ENCODE measurements around the gene TPP1.

Gene TPP1

GRCh38 chr11:6586434-6587359 is 32.5 kb downstream of the TPP1 start:
- no peak for FAIRE-seq

DNA sequence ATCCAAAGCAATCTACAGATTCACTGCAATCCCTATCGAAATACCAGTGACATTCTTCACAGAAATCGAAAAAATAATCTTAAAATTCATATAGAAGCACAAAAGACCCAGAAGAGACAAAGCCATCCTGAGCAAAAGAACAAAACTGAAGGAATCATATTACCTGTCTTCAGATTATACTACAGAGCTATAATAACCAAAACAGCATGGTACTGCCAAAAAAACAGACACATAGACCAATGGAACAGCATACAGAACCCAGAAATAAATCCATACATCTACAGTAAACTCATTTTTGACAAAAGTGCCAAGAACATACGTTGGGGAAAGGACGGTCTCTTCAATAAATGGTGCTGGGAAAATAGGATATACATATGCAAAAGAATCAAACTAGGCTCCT is 34.7 kb downstream of the TPP1 start:
- no peak for FAIRE-seq

DNA sequence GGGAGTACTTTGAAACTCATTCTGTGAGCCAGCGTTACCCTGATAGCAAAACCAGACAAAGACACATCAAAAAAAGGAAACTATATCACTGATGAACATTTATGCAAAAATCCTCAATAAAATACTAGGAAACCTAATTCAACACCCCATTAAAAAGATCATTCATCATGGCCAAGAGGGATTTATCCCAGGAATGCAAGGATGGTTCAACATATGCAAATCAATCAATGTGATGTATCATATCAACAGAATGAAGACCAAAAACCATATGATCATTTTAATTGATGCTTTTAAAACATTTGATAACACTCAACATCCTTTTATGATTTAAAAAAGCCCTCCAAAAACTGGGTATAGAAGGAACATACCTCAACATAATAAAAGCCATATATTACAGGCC is 35.6 kb downstream of the TPP1 start:
- FAIRE-seq: no peak

- FAIRE-seq: no peak
Observed at GRCh38 chr11:6579681-6580080, 39.5 kb downstream of the TPP1 start.

DNA sequence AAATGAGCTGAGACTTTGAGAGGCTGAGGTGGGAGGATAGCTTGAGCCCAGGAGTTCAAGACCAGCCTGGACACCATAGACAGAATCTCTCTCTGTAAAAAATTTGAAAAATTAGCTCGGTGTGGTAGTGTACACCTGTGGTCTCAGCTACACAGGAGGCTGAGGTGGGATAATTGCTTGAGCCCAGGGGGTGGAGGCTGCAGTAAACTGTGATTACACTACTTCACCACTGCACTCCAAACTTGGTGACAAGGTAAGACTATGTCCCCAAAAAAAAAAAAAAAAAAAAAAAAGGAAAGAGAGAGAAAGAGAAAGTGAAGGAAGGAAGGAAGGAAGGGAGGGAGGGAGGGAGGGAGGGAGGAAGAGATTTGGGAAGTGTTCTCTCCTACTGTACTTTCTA is 41.1 kb downstream of the TPP1 start:
- FAIRE-seq: no peak

DNA sequence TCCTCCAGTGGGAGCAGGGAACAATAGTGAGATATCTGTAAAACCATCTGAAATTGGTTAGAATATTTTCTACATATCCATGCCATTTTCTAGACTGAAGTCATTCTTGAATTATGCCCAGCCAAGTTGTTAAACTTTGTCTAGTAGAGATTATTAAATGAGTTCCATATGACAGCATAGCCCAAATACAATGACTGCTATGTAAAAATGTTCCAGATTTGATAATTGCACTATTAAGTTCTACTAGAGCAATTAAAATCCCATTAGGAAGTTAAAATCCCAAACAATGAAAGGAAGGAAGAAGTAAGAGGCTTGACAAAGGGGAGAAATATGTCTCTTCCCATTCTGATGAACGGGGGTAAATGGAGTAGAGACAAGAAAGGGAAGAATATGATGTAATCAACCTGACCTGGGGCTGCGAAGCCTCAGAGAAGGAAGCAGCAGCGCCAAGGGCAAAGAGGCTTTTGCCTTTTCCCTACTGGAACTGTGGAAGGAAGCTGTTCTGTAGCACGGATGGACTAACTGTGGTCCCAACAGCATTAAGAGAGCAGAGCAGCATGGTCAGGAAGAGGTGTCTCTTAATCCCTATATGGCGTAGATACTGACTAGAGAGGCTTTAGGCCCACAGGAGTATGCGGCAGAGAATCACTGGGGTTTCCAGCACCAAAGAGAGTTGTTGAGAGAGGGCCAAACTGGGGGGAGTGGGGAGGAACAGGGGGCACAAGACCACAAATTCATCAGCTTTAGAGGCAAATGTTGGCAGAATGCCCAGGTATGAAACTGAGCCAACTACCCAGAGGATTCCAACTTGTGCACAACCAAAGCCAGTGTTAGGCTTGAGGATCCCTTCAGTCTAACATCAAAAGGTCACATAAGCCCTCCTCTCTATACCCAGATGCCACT is 42.5 kb downstream of the TPP1 start:
- FAIRE-seq: no peak

- FAIRE-seq: no peak
Observed at GRCh38 chr11:6574816-6575715, 44.2 kb downstream of the TPP1 start.

GRCh38 chr11:6572215-6572614 is 47.0 kb downstream of the TPP1 start:
- FAIRE-seq: no peak

DNA sequence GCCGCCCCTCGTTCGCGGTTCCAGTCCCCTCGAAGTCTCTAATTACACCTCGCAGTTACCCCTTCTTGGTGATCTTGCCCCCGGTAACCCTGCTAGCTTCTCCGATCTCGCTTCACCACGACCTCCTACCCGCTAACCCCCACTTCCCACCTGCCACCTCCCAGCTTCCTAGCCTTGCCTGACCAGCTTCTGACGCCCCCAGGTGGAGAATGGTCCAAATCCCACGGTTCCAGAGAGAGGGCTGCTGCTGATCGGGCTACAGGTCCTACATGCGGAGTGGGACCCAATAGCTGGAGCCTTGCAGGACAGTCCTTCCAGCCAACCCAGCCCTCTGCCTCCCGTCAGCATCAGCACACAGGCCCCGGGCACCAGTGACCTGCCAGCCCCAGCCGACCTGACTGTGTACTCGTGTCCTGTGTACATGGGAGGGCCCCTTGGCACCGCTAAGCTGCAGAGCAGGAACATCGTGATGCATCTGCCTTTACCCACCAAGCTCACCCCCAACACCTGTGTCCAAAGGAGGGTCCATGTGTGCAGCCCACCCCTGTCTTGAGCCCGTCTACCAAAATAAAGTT is 47.7 kb downstream of the TPP1 start:
- no peak for FAIRE-seq

DNA sequence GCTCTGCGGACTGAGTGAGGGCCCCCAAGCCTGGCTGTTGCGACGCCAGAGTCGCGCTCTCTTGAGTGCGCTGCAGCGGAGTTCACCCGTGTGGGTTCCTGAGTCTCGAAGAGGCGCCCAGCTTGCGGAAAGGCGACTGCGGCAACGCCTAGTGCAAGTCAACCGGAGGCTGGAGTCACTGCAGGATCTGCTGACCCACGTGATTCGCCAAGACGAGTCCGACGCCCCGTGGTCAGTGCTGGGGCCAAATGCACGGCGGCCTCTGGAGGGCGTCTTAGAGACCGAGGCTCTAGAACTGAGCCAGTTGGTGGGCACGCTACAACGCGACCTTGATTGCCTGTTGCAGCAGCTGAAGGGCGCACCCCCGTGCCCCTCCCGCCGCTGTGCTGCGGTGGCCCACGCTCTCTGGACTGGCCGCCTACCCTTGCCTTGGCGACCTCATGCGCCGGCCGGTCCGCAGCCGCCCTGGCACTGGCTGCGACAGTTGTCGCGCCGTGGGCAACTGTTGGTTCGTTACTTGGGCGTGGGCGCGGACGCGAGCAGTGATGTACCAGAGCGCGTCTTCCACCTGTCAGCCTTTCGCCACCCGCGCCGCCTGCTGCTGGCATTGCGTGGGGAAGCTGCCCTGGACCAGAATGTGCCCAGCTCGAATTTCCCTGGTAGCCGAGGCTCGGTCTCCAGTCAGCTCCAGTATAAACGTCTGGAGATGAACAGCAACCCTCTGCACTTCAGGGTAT is 48.4 kb downstream of the TPP1 start:
- no peak for FAIRE-seq

GRCh38 chr11:6569706-6570105 is 49.5 kb downstream of the TPP1 start:
- FAIRE-seq: no peak

GRCh38 chr11:6568191-6568918 is 50.9 kb downstream of the TPP1 start:
- FAIRE-seq: peak; percentile 64

- no peak for FAIRE-seq
Observed at GRCh38 chr11:6567371-6567745, 51.9 kb downstream of the TPP1 start.

DNA sequence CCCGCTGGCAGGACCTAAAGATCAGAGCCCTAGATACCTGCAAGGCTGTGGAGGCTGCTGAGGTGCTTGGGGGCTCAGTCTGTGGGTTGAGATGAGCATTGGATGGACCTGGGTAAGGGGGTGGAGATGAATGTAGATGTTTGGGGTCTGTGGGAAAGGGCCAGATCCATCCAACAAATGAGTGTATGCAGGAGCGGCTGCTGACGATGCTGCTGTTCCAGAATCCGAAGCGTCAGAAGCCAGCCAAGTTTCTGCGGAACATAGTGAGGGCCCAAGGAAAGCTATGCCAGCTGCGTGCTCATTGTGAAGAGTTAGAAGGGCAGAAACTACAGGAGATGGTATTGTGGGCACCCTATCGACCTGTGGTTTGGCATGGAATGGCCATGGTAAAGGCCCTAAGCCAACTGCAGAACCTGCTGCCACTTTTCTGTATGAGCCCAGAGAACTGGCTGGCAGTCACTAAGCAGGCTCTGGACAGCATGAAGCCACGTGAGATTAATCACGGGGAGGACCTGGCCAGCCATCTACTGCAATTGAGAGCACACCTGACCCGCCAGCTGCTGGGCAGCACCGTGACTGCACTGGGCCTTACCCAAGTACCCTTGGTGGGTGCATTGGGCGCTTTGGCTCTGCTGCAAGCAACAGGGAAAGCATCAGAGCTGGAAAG is 52.4 kb downstream of the TPP1 start:
- FAIRE-seq: no peak

- no peak for FAIRE-seq
Observed at GRCh38 chr11:6565988-6566703, 53.1 kb downstream of the TPP1 start.

DNA sequence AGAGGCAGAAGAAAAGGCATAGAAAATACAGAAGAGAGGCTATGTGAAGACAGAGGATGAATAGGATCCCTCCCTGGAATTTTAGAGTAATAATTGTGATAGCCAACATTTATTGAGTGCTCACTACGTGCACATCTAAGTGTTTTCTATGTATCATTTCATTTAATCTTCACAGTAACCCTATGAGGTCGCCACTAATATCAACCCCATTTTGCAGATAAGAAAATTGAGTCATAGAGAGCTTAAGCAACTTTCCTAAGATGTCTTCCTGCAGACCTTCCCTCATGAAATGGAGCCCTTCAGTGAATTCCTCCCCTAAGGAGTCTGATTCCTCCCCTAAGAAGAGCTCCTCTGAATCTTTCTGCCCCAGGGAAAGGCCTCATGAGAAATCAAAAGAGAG is 53.9 kb downstream of the TPP1 start:
- no peak for FAIRE-seq

DNA sequence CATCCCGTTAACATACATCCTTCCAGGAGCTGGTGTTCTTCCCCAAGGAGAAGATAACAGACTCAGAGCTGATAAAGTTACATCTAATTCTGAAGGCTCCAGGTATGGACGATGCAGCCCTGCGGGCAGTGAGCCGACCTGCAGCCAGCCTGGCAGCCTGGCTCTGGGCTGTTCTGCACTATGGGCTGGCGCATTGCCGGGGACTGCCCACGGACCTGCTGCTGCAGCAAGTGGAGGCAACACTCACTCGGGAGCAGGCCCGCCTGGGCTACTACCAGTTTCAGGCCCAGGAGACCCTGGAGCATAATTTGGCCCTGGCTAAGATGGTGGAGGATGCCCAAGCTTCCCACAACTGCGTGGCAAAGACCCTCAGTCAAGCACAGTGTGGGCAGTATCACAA is 55.6 kb downstream of the TPP1 start:
- no peak for FAIRE-seq

DNA sequence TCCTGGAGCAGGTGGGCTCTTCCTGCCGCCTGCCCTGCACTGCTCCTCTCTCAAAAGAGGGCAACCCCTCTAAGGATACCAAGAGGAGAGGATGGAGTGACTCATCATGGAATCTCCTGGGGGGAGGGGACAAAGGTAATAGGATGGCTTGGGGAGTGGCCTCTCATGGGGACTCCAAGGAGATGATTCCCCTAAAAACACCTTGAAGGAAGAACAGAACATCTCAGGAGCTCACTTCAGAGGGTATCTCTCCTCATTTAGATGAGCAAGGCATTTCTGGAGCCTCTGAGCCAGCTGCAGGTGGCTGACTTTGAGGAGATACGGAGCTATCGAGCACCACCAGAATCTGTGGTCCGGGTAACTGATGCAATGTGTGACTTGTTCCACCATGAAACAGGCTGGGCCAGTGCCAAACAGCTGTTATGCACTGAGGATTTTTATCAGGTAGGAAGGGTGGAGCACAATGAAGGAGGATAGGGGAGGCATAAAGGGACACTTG is 56.1 kb downstream of the TPP1 start:
- no peak for FAIRE-seq

Measured in islet of Langerhans (tissue), 1 donor.